Upper lobe of left lung (tissue), 4 donors: ENCODE results near the gene PCDHA3.

ENCODE experiments used
- EP300 ChIP-seq, 4 donors: sonication (generic); formaldehyde crosslinking; IDR thresholded peaks; one replicate each; pipeline ENCODE4 v1.5.1; 2017; ENCODE audit warnings: antibody characterized with exemption in 4 of 4, control low read depth in 2 of 4
- POLR2A ChIP-seq, 4 donors: fragments of 450-650 bp; IDR thresholded peaks; one replicate each; pipeline ENCODE4 v1.5.1; 2016 to 2017; ENCODE audit warnings: antibody characterized with exemption in 4 of 4, mild to moderate bottlenecking in 2 of 4
- POLR2AphosphoS5 ChIP-seq, 2 donors: sonication (generic); formaldehyde crosslinking; IDR thresholded peaks; one replicate each; pipeline ENCODE4 v1.5.1; 2017; ENCODE audit warnings: antibody characterized with exemption in 2 of 2
- TF ChIP-seq, protein P1 (sequence below), 6 experiments: fragments of 450-650 bp in 4 of 6; fragments of 200-600 bp in 2 of 6; sonication (generic) in 2 of 6; IDR thresholded peaks; one replicate each; pipeline ENCODE4 v1.5.1; 2016 to 2019; ENCODE audit warnings: antibody characterized with exemption in 6 of 6

DNA sequence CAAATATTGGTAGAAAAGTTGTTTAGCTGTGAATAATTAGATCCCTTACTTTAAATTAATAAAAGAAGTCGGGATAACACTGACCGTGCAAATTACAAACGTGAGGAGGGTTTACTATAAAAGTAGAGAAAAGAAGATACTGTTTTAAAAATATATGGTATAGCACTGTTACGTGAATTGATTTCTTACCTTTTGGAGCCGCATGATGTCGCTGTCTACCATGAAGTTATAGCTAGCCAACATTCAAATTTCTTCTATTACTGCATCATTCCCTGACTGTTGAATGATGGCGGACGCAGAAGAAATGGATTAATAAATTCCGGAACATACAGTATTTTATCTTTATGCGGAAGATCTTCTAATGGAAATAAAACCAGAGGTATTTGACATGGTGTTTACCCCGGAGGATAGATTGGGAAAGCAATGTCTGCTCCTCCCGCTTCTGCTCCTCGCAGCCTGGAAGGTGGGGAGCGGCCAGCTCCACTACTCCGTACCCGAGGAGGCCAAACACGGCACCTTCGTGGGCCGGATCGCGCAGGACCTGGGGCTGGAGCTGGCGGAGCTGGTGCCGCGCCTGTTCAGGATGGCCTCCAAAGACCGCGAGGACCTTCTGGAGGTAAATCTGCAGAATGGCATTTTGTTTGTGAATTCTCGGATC, 27.0 kb downstream of the PCDHA3 start, which contains the start of gene PCDHA6:
- TF ChIP-seq POLR2A (IDR thresholded peaks at IDR 0.05), result no peak
- no peak for TF ChIP-seq POLR2AphosphoS5 (IDR thresholded peaks at IDR 0.05)
- TF ChIP-seq, protein P1, sequence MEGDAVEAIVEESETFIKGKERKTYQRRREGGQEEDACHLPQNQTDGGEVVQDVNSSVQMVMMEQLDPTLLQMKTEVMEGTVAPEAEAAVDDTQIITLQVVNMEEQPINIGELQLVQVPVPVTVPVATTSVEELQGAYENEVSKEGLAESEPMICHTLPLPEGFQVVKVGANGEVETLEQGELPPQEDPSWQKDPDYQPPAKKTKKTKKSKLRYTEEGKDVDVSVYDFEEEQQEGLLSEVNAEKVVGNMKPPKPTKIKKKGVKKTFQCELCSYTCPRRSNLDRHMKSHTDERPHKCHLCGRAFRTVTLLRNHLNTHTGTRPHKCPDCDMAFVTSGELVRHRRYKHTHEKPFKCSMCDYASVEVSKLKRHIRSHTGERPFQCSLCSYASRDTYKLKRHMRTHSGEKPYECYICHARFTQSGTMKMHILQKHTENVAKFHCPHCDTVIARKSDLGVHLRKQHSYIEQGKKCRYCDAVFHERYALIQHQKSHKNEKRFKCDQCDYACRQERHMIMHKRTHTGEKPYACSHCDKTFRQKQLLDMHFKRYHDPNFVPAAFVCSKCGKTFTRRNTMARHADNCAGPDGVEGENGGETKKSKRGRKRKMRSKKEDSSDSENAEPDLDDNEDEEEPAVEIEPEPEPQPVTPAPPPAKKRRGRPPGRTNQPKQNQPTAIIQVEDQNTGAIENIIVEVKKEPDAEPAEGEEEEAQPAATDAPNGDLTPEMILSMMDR (IDR thresholded peaks at IDR 0.05), result no peak
- no peak for TF ChIP-seq EP300 (IDR thresholded peaks at IDR 0.05)
